ENCODE data around the gene SIX6. TPM values are rescaled to one million over a fixed set of nuclear protein-coding genes. Genes with fewer than 3 reads are reported as not detected.

Gene SIX6
- not detected in 2 replicates for total RNA-seq

GRCh38 chr14:60508707-60509437 lies at the start of gene SIX6:
SIX6 (plus strand) TSS chr14:60509146; CDS start chr14:60509399, 253 bp downstream.

DNA sequence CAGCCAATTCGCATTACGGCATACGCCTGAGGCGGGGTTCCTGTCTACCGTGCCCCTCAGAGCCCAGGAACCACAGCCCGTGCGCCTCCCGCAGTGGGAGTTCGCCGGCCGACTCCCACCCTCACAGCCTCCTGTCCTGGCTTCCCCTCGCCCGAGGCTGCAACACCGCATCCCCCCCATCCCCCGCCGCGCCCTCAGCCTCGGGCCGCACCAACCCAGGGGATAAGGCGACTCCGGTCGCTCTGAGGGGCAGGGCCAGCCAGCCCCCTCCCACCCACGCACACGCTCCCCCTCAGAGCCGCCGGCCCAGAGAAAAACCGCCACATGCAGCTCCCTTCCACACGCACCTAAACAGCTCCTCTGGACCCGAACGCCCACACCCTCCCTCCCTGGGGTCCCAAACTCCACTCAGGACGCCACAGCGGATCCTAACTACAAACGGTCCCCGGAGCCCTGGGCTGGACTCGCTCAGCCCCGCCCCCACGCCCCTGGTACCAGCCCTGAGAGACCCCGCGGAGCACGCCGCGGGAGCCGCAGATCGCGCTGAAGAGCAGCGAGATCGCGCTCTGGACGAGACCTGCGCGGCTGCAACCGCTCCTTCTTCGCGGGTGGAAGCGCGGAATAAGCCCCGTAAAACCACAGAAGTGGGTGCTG lies 23.2 kb upstream of the SIX6 start, which contains the start of gene C14orf39:
Gene C14orf39 (minus strand): TSS at position 466 of the 654 bp plus-strand sequence. CDS start 985 bp downstream, outside the sequence.

Other genes with a start within 250 kb of the SIX6 start
- gene C14orf39, start 23.1 kb upstream of the SIX6 start, total RNA-seq, result under 0.01 TPM in 1 of 2 replicates, not detected in the other
- 0.27 and 0.28 TPM in 2 replicates for gene SIX1, start 140.3 kb downstream of the SIX6 start, total RNA-seq
- 2.2 and 2.4 TPM in 2 replicates for gene SIX4, start 215.2 kb downstream of the SIX6 start, total RNA-seq
- gene MNAT1, start 225.6 kb downstream of the SIX6 start, total RNA-seq, result 48.6 and 49.3 TPM in 2 replicates